OCI-LY3 (cell line): ENCODE measurements around the gene EIF4H.
A peak's percentile ranks its signal among the peaks of the same experiment; 100 is the strongest.

ENCODE experiments used
- H2AFZ ChIP-seq: fragments of 200-600, 300-600 bp; shearing (Covaris generic); 2 replicates; pipeline ENCODE4 v1.6.0; 2014; ENCODE audit warnings: antibody characterized with exemption, low read depth, low read length
- H3K27ac ChIP-seq: fragments of 200-600, 300-600 bp; sonication (generic); 2 replicates; pipeline ENCODE4 v1.5.1; 2014; ENCODE audit warnings: mild to moderate bottlenecking, low read length, moderate library complexity, mixed read lengths
- H3K27me3 ChIP-seq: fragments of 200-600, 300-600 bp; sonication (generic); 2 replicates; pipeline ENCODE4 v1.6.1; 2014; ENCODE audit warnings: low read depth, low read length, mixed read lengths
- H3K36me3 ChIP-seq: fragments of 200-600, 300-600 bp; sonication (generic); replicated peaks from 2 replicates; pipeline ENCODE3; 2014; ENCODE audit warnings: low read depth, low read length, mixed read lengths
- H3K4me1 ChIP-seq: fragments of 300-600, 200-600 bp; sonication (generic); 2 replicates; pipeline ENCODE4 v1.6.1; 2014; ENCODE audit warnings: low read length, mixed read lengths
- H3K4me2 ChIP-seq: fragments of 200-600, 300-600 bp; sonication (generic); 2 replicates; pipeline ENCODE4 v1.6.1; 2014; ENCODE audit warnings: low read length, mixed read lengths
- H3K4me3 ChIP-seq: fragments of 300-600, 200-600 bp; sonication (generic); 2 replicates; pipeline ENCODE4 v1.5.1; 2014; ENCODE audit warnings: antibody characterized with exemption, mild to moderate bottlenecking, low read length, moderate library complexity
- H3K79me2 ChIP-seq: fragments of 300-600, 200-600 bp; shearing (Covaris generic); 2 replicates; pipeline ENCODE4 v1.6.1; 2014; ENCODE audit warnings: mild to moderate bottlenecking, low read length, mixed read lengths
- H3K9ac ChIP-seq: fragments of 300-600, 200-600 bp; shearing (Covaris generic); 2 replicates; pipeline ENCODE4 v1.6.0; 2014; ENCODE audit warnings: mild to moderate bottlenecking, low read length, moderate library complexity
- H3K9me3 ChIP-seq: fragments of 200-600, 300-600 bp; shearing (Covaris generic); 2 replicates; pipeline ENCODE4 v1.6.1; 2014; ENCODE audit warnings: low read length, mixed read lengths; ENCODE audit not compliant: insufficient read depth
- H4K20me1 ChIP-seq: fragments of 200-600, 300-600 bp; sonication (generic); 2 replicates; pipeline ENCODE4 v1.6.1; 2016; ENCODE audit warnings: low read length, mixed read lengths; ENCODE audit not compliant: insufficient read depth
- EZH2phosphoT487 ChIP-seq: fragments of 200-600 bp; shearing (Covaris generic); IDR thresholded peaks from 2 replicates; pipeline ENCODE4 v1.6.1; 2018; ENCODE audit warnings: antibody characterized with exemption, mixed run types, low read depth
- TF ChIP-seq, protein P1 (sequence below): fragments of 200-600, 300-600 bp; sonication (generic); IDR thresholded peaks from 2 replicates; pipeline ENCODE4 v1.5.1; 2014; ENCODE audit warnings: antibody characterized with exemption, low read length, low read depth

The EIF4H gene

GRCh38 chr7:74231232-74231590 lies 57.1 kb downstream of the EIF4H start:
- no peak overlapping the region for H3K9ac ChIP-seq
- no peaks in the 10 kb centered on the region for H3K27me3 ChIP-seq
- peak overlapping the region; percentile 50 for H3K27ac ChIP-seq
- peaks cover 44% of the 10 kb centered on the region for H3K4me1 ChIP-seq
- H3K36me3 ChIP-seq, result peaks cover 66% of the 10 kb centered on the region
- H3K79me2 ChIP-seq, result no peaks in the 10 kb centered on the region
- H3K4me3 ChIP-seq, result no peak overlapping the region
- peaks cover 9% of the 10 kb centered on the region for H4K20me1 ChIP-seq
- no peak for TF ChIP-seq EZH2phosphoT487
- TF ChIP-seq, protein P1, sequence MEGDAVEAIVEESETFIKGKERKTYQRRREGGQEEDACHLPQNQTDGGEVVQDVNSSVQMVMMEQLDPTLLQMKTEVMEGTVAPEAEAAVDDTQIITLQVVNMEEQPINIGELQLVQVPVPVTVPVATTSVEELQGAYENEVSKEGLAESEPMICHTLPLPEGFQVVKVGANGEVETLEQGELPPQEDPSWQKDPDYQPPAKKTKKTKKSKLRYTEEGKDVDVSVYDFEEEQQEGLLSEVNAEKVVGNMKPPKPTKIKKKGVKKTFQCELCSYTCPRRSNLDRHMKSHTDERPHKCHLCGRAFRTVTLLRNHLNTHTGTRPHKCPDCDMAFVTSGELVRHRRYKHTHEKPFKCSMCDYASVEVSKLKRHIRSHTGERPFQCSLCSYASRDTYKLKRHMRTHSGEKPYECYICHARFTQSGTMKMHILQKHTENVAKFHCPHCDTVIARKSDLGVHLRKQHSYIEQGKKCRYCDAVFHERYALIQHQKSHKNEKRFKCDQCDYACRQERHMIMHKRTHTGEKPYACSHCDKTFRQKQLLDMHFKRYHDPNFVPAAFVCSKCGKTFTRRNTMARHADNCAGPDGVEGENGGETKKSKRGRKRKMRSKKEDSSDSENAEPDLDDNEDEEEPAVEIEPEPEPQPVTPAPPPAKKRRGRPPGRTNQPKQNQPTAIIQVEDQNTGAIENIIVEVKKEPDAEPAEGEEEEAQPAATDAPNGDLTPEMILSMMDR, result no peak
- H3K4me2 ChIP-seq, result no peak overlapping the region
- no peaks in the 10 kb centered on the region for H3K9me3 ChIP-seq
- no peak overlapping the region for H2AFZ ChIP-seq

DNA sequence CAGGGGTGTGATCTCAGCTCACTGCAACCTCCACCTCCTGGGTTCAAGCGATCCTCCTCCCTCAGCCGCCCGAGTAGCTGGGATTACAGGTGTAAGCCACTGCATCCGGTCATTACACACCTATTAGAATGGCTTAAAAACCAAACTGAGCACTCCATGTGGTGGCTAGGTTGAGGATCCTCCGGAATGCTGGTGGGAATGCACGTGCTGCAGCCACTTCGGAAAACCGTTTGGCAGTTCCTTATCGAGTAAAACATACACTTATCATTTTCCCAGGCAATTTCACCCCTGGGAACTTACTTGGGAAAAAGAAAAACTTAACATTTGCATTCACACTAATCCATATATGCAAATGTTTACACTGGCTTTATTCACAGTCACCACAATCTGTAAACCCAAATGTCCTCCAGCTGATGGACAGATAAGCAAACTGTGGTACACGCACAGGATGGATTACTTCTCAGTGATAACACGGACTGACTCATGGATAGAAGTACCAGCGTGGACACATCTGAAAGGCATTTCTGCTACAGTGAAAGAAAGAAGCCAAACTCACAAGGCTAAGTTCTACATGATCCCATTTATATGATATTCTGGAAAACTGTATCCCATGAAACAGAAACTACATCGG lies 59.6 kb downstream of the EIF4H start:
- H3K79me2 ChIP-seq, result no peaks in the 10 kb centered on the region
- H3K9me3 ChIP-seq, result no peaks in the 10 kb centered on the region
- no peak overlapping the region for H2AFZ ChIP-seq
- no peak for TF ChIP-seq EZH2phosphoT487
- TF ChIP-seq, protein P1, result no peak
- peaks cover 72% of the 10 kb centered on the region for H3K36me3 ChIP-seq
- H3K27ac ChIP-seq, result peak overlapping the region; percentile 58
- H3K4me2 ChIP-seq, result no peak overlapping the region
- peaks cover 8% of the 10 kb centered on the region for H4K20me1 ChIP-seq
- no peak overlapping the region for H3K4me3 ChIP-seq
- H3K9ac ChIP-seq, result no peak overlapping the region
- H3K27me3 ChIP-seq, result no peaks in the 10 kb centered on the region
- peaks cover 46% of the 10 kb centered on the region for H3K4me1 ChIP-seq

- Histone ChIP-seq H3K4me1 (peaks cover 28% of the 10 kb centered on the region), H3K4me3 (no peak overlapping the region), H4K20me1 (no peaks in the 10 kb centered on the region), H3K4me2 (no peak overlapping the region), H3K79me2 (no peaks in the 10 kb centered on the region), H3K27me3 (no peaks in the 10 kb centered on the region), H3K27ac (no peak overlapping the region), H3K9ac (no peak overlapping the region), H3K9me3 (no peaks in the 10 kb centered on the region), H2AFZ (no peak overlapping the region), H3K36me3 (peaks cover 69% of the 10 kb centered on the region)
- TF ChIP-seq, protein P1, result no peak
- no peak for TF ChIP-seq EZH2phosphoT487
These were observed 61.5 kb downstream of the EIF4H start for GRCh38 chr7:74235518-74236268.

DNA sequence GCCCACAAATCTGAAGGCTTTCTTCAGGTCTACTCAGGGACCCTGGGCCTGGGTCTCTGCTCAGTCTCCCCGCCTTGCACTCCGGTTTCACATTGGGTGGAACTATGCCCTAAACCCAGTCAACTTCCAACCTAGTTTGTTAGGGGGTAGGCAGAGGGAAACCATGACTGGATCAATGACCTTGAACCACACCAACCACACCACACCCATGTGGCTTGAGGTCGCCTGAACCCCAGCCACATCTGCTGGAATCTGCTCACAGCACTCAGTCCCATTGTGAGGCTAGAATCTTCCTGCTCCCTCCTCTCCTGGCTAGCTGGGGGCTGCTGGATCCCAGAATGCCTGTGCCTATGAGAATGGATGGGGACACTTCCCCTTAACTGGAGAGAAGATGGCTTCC lies 62.1 kb downstream of the EIF4H start:
- Histone ChIP-seq H3K9me3 (no peaks in the 10 kb centered on the region), H3K4me1 (peaks cover 23% of the 10 kb centered on the region), H3K4me3 (no peak overlapping the region), H3K27me3 (no peaks in the 10 kb centered on the region), H2AFZ (no peak overlapping the region), H3K36me3 (peaks cover 67% of the 10 kb centered on the region), H3K79me2 (peaks cover 3% of the 10 kb centered on the region; the same call in 1 of the 2 replicates), H4K20me1 (peaks cover 1% of the 10 kb centered on the region), H3K9ac (no peak overlapping the region), H3K27ac (no peak overlapping the region), H3K4me2 (no peak overlapping the region)
- TF ChIP-seq, protein P1, result no peak
- TF ChIP-seq EZH2phosphoT487, result no peak
